Epidermal melanocyte (primary cell): Measurements from ENCODE around the gene LTA4H.

Experiments used
- DNase-seq: peaks from one replicate; pipeline ENCODE4 v3.0.0; 2011; ENCODE audit warnings: low spot score; ENCODE audit not compliant: insufficient read length

Gene LTA4H

DNA sequence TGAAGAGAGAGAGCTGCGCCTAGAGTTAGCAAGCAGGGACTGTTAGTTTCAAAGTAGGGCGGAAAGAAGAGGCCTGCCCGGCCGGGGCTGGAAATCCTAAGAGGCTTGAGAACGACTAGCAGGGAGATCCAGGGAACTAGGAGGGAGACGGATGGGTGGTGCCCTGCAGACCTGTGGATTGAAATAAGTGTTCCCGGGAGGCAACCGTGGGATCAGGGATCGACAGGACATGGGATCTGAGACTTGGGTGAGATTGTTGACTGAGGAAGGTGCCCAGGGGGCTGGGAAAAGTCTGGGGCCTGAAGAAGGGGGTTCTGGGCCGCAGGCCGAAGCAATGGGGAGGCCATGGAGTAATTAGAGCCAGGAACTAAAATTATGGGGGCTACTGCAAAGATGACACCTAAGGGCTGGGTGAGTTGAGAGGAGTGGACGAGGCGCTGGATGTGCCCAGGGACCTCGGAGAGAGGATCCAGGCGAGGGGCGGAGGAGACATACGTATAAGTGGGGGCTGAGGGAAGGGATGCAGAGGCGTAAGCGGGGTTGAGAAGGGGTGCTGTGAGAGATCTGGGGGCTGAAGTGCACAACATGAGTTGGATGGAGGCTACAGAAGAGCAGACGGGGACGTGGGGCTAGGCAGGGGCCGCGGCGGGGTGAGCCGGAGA lies 635 bp downstream of the LTA4H start:
- DNase-seq = no peak

DNA sequence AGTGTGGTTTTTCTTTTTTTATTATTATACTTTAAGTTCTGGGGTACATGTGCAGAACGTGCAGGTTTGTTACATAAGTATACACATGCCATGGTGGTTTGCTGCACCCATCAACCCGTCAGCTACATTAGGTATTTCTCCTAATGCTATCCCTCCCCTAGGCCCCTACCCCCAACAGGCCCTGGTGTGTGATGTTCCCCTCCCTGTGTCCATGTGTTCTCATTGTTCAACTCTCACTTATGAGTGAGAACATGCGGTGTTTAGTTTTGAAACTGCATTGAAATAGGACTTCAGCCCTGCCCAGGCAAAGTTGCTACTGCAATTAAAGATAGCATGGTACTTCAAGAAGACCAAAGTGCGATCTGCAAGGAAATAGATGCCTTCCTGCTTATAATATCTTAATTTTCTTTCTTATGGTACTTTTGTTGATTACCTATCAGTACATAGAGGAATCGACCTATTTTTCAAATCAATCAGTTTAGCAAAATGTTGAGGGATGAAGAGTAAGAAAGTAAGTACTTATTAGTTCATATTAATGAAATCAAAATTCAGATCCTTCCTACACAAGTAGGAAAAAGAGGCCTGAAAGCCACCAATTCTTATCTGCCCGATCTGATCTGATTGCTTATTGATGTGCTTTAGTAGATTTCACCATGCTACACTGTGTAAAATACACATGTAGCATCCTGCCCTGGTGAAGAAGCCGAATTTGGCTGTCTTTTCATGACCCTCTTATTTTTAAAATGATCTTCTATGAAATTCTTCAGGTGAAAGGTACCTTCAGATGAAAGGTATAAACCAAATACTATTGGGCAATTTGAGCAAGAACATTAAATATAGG lies 1.6 kb downstream of the LTA4H start:
- no peak for DNase-seq

DNA sequence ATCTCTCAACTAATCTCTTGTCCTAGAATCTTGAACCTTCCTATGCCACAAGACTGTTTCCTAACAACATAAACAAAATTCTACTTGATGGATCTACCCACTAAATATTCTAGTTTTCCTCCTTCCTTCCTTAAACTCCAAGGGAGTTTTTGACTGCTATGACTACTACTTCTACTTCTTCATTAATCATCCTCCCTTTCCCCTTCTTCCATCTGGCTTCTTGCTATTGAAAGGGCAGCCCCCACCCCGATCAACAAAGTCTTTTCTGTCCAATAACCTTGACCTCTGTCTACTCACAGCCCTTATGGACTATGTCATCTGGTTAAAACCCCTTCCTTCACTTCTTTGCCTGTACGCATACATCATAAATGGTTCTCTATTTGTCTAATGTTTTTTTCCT lies 5.6 kb downstream of the LTA4H start:
- DNase-seq = no peak

DNA sequence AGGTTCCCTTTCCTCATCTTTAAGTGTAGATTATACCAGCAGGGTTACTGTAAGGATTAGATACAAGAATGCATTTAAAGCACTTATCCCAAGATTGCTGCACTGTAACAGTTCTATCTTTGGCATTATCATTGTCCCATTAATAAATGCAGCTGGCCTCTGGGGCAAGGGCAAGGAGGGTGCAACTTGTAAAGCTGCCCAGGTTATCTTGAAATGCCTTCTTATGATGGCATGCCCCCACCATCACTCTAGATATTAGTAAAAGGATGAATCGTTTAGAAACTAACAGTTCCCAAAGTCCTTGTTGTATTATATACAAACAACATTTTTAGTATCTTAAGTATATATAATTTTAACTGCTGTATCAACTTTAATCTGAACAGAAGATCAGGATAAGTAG lies 6.8 kb downstream of the LTA4H start:
- DNase-seq = no peak

DNA sequence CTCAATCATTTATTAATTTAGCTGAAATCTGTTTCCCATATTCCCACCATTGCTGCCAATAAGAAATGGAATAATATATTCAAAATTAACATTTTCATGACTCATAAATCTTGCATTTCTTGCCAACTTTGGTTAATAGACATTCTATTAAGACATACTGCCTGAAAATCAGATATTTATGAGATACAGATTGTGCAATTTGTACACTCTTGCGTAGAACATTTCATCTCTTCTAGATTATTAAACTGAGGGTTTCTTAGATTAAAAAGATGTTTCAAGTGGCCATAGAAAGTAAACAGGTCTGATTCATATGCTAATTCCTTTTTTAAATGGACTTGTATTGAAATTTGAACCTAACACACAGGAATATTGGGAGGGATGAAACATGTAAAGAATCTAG lies 9.1 kb downstream of the LTA4H start:
- no peak for DNase-seq

DNA sequence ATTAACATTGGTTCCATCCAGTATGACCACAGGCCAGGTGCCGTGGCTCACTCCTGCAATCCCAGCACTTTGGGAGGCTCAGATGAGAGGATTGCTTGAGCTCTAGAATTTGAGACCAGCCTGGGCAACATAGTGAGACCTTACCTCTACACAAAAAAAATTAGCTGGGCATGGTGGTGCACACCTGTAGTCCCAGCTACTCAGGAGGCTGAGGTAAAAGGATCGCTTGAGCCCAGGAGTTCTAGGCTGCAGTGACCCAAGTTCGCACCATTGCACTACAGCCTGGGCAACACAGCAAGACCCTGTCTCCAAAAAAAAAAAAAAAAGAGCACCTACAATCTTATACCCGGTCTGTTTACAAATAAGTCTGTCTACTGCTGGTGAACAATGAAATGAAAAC lies 9.9 kb downstream of the LTA4H start:
- no peak for DNase-seq

DNA sequence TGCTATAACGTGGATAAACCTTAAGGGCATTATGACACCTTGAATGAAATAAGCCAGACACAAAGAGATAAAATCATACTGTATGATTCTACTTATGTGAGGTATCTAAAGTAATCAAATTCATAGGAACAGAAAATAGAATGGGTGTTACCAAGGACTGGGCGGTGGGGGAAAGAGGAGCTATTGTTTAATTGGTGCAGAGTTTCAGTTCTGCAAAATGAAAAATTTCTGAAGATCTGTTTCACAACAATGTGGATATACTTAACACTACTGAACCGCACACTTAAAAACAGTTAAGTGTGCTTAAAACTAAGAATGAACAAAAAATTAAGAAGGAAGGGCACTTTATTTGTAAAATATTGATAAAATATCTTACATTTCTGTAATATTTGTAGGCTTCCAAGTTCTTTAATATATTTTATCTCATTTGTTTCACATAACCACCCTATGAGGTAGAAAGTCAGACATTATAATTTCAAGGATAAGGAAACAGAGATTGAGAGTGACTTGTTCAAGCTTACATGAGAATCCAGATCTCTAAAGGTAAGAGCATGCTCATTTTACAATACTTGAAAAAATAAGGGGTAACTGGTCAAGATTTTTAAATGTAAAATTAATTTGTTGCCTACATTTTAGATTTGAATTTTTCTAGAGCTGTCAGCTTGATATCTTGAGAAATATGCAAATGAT lies 14.9 kb downstream of the LTA4H start:
- no peak for DNase-seq

DNA sequence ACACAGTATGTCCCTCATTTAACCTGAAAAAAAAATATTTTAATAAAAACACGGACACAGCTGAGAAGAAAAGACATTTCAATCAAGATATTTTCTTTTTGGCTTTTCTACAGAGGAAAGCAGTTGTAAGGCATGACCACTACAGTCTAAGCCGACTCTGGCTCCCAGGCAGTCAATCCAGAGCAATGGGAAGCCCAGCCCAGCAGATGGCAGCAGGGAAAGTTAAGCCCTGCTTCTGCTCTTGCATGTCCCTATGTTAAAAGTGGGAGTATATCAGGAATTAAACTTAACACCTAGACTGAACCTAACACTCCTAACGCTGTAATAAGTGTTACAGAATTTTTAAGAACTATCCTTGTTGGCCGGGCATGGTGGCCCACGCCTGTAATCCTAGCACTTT lies 19.7 kb downstream of the LTA4H start:
- DNase-seq = no peak

DNA sequence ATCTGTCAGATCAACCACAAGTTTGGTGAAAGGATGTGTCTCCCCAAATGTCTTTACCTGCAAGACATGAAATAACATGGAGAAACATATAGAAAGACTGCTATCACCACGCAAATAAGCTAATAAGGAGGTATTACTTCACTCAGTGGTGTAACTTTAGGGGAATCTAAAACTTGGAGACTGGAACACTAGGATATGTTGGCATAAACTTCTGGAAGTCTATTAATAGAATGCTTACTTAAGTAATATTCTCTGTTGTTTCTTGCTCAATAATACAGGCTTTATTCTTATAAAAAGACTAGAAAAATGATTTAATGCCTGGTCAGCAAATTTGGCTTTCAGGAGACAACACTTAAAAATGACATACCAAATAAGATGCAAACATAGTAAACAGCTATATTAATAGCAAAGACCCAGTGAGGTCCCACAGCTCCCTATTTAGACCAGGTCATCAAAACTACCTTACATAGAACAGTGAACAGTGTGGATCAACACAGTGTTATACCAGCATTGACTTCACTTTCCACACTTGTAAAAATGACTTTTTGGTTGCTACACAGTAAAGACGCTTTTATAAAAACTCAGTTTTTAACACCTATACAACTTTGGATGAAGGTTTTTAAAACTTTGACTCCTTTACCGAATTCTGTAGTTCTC lies 20.3 kb downstream of the LTA4H start:
- no peak for DNase-seq

DNA sequence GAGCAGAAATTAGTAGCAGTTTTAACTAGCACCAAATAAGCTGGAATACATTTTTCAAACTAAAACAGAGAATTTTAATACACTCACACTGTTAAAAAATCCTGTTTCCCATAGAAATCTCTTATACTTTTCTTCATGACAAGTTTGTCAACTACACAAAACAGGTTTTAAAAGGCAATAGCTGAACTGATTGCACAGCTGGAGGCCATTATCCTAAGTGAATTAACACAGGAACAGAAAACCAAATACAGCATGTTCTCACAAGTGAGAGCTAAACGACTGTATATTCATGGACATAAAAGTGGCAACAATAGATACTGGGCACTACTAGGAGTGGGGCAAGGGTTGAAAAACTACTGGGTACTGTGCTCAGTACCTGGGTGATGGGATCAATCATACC lies 27.7 kb downstream of the LTA4H start:
- DNase-seq = no peak

DNA sequence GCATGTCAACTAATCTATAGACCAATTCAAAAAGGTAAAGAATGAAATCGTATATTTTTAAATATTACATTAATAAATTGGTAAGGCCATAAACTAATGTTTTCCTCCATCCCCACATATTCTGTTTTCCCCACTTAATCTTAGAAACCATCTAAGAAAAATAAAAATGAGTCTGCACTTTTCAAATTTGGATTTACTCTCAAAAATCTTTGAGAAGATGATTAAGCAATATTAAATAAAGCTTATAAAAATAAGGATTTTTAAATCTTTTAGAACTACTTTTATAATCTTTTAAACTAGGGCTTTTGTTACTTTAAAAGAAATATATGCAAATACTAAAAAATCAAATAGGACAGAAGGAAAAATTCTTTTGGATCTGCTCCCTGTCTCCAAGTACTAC lies 28.7 kb downstream of the LTA4H start:
- no peak for DNase-seq

DNA sequence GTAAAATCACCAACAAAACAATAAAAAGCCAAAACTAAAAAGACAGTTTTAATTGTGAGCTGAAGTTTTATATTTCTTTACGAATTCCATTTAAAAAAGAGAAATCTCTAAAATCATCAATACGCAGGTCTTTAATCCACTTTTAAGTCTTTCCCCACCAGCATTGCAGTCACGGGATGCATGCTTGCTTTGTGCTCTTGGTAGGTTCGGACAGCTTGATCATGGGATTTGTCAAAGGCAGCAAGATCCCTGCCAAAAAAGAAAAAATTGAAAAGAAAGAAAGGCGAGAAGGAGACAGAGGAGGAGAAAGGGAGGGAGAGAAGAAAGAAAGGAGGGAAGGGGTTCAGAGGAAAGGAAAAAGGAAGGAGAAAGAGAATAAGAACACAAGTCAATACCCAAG lies 34.5 kb downstream of the LTA4H start:
- DNase-seq = no peak

DNA sequence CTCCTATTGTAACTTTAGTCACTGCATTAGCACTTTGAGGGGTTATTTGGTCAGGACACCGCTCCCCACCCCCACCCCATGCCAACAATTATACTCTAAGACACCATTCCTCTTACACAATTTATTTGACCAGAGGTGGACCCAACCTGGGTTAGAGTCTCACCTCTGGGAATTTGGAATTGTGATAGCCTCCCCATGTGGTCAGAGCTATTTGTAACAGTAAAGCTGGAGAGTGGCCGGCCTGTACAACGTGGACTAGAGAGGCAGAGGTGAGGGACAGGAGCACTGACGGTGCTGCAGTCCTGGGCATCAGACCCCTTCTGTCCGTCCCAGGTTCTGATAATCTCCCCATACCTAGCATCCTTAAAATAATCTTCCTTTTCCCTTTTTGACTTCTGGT lies 35.9 kb downstream of the LTA4H start:
- DNase-seq = no peak

DNA sequence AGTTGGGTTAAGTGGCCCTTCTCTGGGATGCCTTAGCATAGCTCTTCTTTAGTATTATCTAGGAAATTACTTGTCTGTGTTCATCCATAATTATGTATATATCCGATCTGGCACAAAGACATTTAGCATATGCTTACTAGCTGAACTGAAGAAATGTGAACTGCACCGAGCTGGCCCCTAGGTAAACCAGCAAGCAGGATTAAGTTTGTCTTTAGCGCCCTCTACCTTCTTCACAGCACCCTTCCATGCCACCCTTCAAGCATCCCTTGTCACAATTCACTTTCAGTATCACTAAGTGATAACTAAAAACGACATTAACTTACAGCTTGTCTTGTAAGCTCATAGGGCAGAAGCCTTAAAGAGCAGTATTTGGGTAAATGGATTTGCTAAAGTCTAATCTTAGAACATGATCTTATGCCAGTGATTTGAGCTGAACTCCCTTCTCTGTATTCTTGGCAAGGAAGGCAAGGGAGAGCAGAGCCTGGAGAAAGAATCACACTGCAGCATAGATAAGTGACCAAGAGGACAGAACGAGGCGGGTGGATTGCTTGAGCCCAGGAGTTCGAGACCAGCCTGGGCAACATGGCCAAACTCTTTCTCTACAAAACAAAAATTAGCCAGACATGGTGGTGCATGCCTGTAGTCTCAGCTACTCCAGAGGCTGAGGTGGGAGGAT lies 36.6 kb downstream of the LTA4H start:
- peak; percentile 36 for DNase-seq

DNA sequence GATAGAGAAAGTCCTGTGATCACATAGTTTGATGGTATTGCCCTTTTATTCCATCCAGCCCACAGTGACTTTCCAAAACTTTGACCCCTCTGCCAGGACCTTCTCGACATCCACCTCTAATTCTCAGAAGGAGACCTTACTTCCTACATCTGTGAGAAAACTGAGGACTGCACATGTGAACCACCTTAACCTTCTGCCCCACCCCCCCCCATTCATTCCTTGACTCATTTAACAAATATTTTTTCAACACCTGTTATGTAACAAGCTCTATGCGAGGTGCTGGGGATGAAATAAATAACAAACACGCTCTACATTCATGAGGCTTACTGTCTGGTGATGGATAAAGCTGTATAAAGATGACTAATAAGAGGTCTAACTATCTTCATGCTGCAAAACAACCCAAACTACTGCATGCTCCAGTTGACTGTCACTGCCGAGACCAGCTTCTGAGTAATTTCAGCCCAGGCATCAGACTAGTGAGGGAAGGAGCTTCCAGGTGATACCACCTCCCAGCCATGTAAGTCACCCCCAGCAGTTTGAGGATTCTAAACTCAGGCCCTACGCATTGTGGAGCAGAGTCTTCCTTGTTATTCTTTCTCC lies 37.4 kb downstream of the LTA4H start:
- DNase-seq = no peak

DNA sequence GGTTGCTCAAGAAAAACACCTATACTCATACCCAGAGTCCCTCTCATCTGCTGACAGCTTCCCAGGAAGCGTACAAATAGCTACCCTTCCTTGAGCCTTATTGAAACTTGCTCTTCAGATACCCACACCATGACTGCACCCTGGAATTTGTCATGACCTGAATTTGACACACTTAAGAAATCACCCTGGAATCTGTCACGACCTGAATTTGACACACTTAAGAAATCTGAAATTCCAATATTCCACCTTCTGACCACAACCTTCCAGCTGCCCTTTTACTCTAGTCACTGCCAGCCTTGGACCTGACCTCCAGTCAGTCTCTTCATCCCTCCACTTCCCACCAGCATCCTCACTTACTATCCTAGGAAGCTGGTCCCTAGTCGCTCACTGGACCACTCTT lies 38.1 kb downstream of the LTA4H start:
- no peak for DNase-seq

DNA sequence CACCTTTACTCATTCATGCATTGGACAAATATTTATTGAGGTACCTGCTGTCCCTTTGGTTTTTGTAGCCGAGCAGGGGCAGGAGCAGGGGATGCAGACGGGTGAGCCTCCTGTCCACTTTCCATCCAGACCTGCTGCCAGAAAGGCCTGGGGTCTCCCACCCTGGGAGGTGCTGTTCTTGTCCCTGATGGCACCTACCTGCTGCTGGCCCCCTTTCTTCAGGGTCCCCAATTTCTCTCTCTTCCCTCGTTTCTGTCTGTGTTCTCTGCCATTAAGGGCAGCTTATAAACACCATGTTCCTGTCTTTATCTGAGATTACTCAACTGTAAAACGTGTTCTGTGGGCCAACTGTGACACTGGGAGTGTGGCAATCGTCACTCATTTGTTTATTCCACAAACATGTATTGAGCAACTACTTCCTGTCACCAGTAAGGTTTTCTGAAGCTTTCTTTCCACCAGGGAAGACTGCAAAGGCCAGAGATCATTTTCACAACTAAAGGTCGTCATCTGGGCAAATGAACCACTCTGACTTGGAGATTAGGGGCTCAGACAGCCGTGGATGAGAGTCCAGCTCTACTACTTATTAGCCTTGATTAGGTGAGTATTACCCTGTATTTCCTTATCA lies 39.2 kb downstream of the LTA4H start, which contains the start of gene HAL:
TSS of gene HAL (minus strand) at position 311 of the 625 bp plus-strand sequence. CDS start 434 bp downstream, outside the sequence.
- no peak for DNase-seq

DNA sequence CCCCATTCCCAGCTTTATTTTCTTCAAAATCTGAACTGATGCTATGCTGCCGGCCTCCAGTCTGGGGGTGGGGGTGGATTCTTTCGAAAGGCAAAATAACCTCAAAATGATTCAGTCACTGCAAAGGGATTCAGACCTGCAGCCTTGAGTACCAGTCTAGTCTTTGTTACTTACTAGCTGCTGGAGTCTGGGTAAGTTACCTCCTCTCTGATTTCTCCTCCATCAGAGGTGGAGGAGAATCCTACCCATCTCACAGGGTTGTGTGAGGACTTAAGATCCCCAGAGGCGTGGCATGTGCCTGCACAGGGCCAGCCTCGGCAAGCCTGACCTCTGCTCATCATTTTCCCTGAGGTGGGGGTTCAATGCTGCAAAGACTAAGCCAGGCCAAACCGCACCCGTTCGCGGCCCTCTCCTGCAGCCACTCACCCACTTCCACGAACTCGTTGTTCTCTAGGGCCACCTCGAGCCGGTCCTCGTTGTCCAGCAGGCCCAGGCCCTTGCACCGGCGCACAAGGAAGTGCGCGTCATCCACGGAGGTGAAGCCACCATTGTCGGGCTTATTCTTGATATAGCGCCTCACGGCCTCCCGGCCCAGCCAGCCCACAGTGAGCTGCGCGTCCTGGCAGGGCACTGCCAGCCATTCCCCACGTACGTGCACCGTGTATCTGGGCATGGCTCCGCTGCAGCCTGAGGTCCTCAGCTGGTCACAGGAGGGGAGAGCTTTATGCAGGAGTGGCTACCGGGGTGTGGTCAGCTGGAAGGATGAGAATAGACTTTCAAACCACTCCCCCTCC lies 40.0 kb downstream of the LTA4H start:
- no peak for DNase-seq

DNA sequence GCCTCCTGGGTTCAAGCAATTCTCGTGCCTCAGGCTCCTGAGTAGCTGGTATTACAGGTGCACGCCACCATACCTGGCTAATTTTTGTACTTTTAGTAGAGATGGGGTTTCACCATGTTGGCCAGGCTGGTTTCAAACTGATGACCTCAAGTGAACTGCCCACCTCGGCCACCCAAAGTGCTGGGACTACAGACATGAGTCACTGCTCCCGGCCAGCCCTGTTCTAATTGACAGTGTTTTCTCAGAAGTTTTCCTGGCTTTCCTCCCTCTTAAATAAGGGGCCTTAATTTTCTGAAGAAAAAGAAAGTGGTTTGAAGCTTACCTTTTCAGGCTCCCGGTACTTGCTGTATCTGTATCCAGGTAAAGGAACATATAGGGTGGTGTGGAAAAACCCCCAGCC lies 40.9 kb downstream of the LTA4H start:
- DNase-seq = no peak

DNA sequence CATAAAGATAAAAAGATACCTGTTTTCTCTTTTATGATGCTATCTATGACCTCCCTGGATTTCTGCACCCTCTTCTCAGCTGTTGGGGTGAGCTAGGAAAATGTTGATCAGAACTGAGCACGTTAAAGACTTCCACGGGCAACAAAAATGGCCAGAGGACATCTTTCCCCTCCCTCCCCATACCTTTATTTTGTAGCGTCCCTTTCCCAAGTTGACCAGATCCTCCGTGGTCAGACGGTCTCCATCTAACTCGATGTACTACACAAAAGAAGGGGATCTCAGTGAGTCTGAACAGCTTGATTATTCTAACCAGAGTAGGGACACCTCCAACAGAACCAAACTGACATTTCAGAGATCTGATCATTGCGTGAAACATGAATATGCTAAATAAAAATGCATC lies 41.5 kb downstream of the LTA4H start:
- no peak for DNase-seq
